SU-DHL-6 (cell line): Measurements from ENCODE around the gene OR51G2.
"Not testable (repeated sequence)": the region's sequence is repeated elsewhere in the genome, so short reads cannot be mapped to it uniquely, and the experiment has no call there.

Experiments
- H2AFZ ChIP-seq: fragments of 200-600 bp; sonication (generic); 2 replicates; pipeline ENCODE4 v1.6.1; 2014; ENCODE audit warnings: low read depth, mild to moderate bottlenecking, moderate library complexity, mixed read lengths, antibody characterized with exemption, low read length; ENCODE audit not compliant: severe bottlenecking
- H3F3A ChIP-seq: fragments of 200-600 bp; shearing (Covaris generic); 2 replicates; pipeline ENCODE4 v1.6.0; 2016; ENCODE audit warnings: antibody characterized with exemption, mild to moderate bottlenecking; ENCODE audit not compliant: insufficient read depth
- H3K27ac ChIP-seq: fragments of 200-600 bp; sonication (generic); 2 replicates; pipeline ENCODE4 v1.5.1; 2016; ENCODE audit warnings: low read depth, mild to moderate bottlenecking, low read length, moderate library complexity, mixed read lengths
- H3K27me3 ChIP-seq: fragments of 200-600 bp; sonication (generic), shearing (Covaris generic); 2 replicates; pipeline ENCODE4 v1.6.0; 2014; ENCODE audit warnings: mild to moderate bottlenecking, low read length
- H3K36me3 ChIP-seq: fragments of 200-600 bp; sonication (generic); 2 replicates; pipeline ENCODE4 v1.6.1; 2014; ENCODE audit warnings: mild to moderate bottlenecking, low read length, mixed read lengths
- H3K4me2 ChIP-seq: fragments of 300-600, 200-600 bp; shearing (Covaris generic), sonication (generic); 2 replicates; pipeline ENCODE4 v1.6.0; 2014; ENCODE audit warnings: low read length, low read depth, mild to moderate bottlenecking; ENCODE audit not compliant: poor library complexity, severe bottlenecking
- H3K4me3 ChIP-seq: fragments of 200-600 bp; sonication (generic); 2 replicates; pipeline ENCODE4 v1.5.1; 2014; ENCODE audit warnings: antibody characterized with exemption, low read length, mild to moderate bottlenecking, mixed read lengths; ENCODE audit not compliant: insufficient read depth, poor library complexity, severe bottlenecking
- H3K79me2 ChIP-seq: fragments of 200-600 bp; sonication (generic); 2 replicates; pipeline ENCODE4 v1.6.1; 2014; ENCODE audit warnings: mild to moderate bottlenecking, low read length, moderate library complexity; ENCODE audit not compliant: insufficient read depth
- H3K9ac ChIP-seq: fragments of 200-600 bp; sonication (generic); 2 replicates; pipeline ENCODE4 v1.7.0; 2014; ENCODE audit warnings: mild to moderate bottlenecking, low read length
- H3K9me2 ChIP-seq: fragments of 200-600 bp; sonication (generic); replicated peaks from 2 replicates; pipeline ENCODE4 v1.6.1; 2014; ENCODE audit warnings: low read length; ENCODE audit not compliant: insufficient read depth
- H3K9me3 ChIP-seq: fragments of 200-600 bp; sonication (generic); 2 replicates; pipeline ENCODE4 v1.6.1; 2014; ENCODE audit warnings: low read length, mixed read lengths; ENCODE audit not compliant: insufficient read depth
- H4K20me1 ChIP-seq: fragments of 200-600 bp; sonication (generic); 2 replicates; pipeline ENCODE4 v1.6.1; 2014; ENCODE audit warnings: low read depth, mild to moderate bottlenecking, antibody characterized with exemption, low read length, moderate library complexity, mixed read lengths
- CTCF ChIP-seq: fragments of 200-600 bp; sonication (generic); IDR thresholded peaks from one replicate; pipeline ENCODE4 v1.5.1; 2017; ENCODE audit warnings: antibody characterized with exemption, mild to moderate bottlenecking, low read length, moderate library complexity; ENCODE audit not compliant: insufficient read depth, poor library complexity, severe bottlenecking
- EZH2phosphoT487 ChIP-seq: fragments of 200-600 bp; sonication (generic), shearing (Covaris generic); conservative IDR thresholded peaks from 2 replicates; pipeline ENCODE4 v1.6.1; 2018; ENCODE audit warnings: mild to moderate bottlenecking, antibody characterized with exemption, low read length, moderate library complexity, mixed read lengths

The OR51G2 gene

GRCh38 chr11:4957396-4957795 lies 38.2 kb upstream of the OR51G2 start:
- H3K9ac ChIP-seq = no peak overlapping the region
- TF ChIP-seq CTCF = no peak
- no peak for TF ChIP-seq EZH2phosphoT487
- no peaks in the 10 kb centered on the region for H4K20me1 ChIP-seq
- H3K4me3 ChIP-seq = no peak overlapping the region
- no peaks in the 10 kb centered on the region for H3K79me2 ChIP-seq
- H3K9me3 ChIP-seq = no peaks in the 10 kb centered on the region
- no peak overlapping the region for H3K27ac ChIP-seq
- H3F3A ChIP-seq = no peaks in the 10 kb centered on the region
- no peak overlapping the region for H2AFZ ChIP-seq
- H3K9me2 ChIP-seq = no peaks in the 10 kb centered on the region
- no peaks in the 10 kb centered on the region for H3K36me3 ChIP-seq
- H3K27me3 ChIP-seq = no peaks in the 10 kb centered on the region
- H3K4me2 ChIP-seq = no peak overlapping the region

- H3K9me2 ChIP-seq, H3K79me2 ChIP-seq, H3K4me3 ChIP-seq, H3K4me2 ChIP-seq, H4K20me1 ChIP-seq, H3K9me3 ChIP-seq, H3K27ac ChIP-seq, H3K27me3 ChIP-seq, H3K9ac ChIP-seq, H2AFZ ChIP-seq, H3K36me3 ChIP-seq, H3F3A ChIP-seq: not testable (repeated sequence)
Measured at GRCh38 chr11:4955613-4956012, 36.5 kb upstream of the OR51G2 start, which contains the start of gene OR51A2. TSS of gene OR51A2 (minus strand) at chr11:4955713. CDS start at chr11:4955713, 0 bp downstream.

GRCh38 chr11:4947505-4947904 lies 28.4 kb upstream of the OR51G2 start, which contains the start of gene OR51A4:
TSS of gene OR51A4 (minus strand) at chr11:4947605. CDS start at chr11:4947100, 505 bp downstream.
- no peak within 1 kb of the TSS for H3K4me2 ChIP-seq
- no peaks in the 10 kb centered on the region for H3K27me3 ChIP-seq
- no peak within 1 kb of the TSS for H2AFZ ChIP-seq
- H3K4me3 ChIP-seq = no peak within 1 kb of the TSS
- no peaks in the 10 kb centered on the region for H3K9me3 ChIP-seq
- TF ChIP-seq EZH2phosphoT487 = no peak
- TF ChIP-seq CTCF = no peak
- H3K9me2 ChIP-seq = no peaks in the 10 kb centered on the region
- no peaks in the 10 kb centered on the region; the same call in 1 of the 2 replicates for H4K20me1 ChIP-seq
- no peaks in the 10 kb centered on the region for H3K79me2 ChIP-seq
- no peaks in the 10 kb centered on the region for H3F3A ChIP-seq
- no peak within 1 kb of the TSS for H3K9ac ChIP-seq
- no peaks in the 10 kb centered on the region for H3K36me3 ChIP-seq
- H3K27ac ChIP-seq = no peak within 1 kb of the TSS

- Histone ChIP-seq H2AFZ (no peak overlapping the region), H3K36me3 (no peaks in the 10 kb centered on the region), H4K20me1 (no peaks in the 10 kb centered on the region)
Measured at GRCh38 chr11:4936745-4937144, 17.6 kb upstream of the OR51G2 start.

More at GRCh38 chr11:4936745-4937144, 17.6 kb upstream of the OR51G2 start:
- H3K27ac ChIP-seq = no peak overlapping the region
- no peaks in the 10 kb centered on the region for H3K9me3 ChIP-seq
- no peaks in the 10 kb centered on the region for H3K9me2 ChIP-seq
- H3K27me3 ChIP-seq = no peaks in the 10 kb centered on the region
- no peak overlapping the region for H3K4me2 ChIP-seq
- H3K4me3 ChIP-seq = no peak overlapping the region
- no peaks in the 10 kb centered on the region for H3K79me2 ChIP-seq
- no peak for TF ChIP-seq EZH2phosphoT487
- no peak for TF ChIP-seq CTCF
- no peaks in the 10 kb centered on the region for H3F3A ChIP-seq
- no peak overlapping the region for H3K9ac ChIP-seq
